K562 (cell line): Measurements from ENCODE around the gene LTBR. TPM values are rescaled to one million over a fixed set of nuclear protein-coding genes. Genes with fewer than 3 reads are reported as not detected.
A peak's percentile ranks its signal among the peaks of the same experiment; 100 is the strongest.

ENCODE experiments used
- ATF6 ChIP-seq: sonication (generic); formaldehyde crosslinking; IDR thresholded peaks from 2 replicates; pipeline ENCODE4 v1.4.0; 2020; ENCODE audit warnings: mild to moderate bottlenecking, missing genetic modification reagents
- BMI1 ChIP-seq: fragments of 150-350 bp; IDR thresholded peaks from 2 replicates; pipeline ENCODE4 v1.6.1; 2014; ENCODE audit warnings: low read length
- CBFA2T2 ChIP-seq: fragments of 450-650 bp; conservative IDR thresholded peaks from 2 replicates; pipeline ENCODE4 v1.6.1; 2017; ENCODE audit warnings: mild to moderate bottlenecking
- E2F6 ChIP-seq, 2 experiments: IDR thresholded peaks; 2 replicates each; pipeline ENCODE4 v1.6.1; 2011; ENCODE audit warnings: borderline replicate concordance in 1 of 2, control low read depth in 1 of 2, low read depth in 1 of 2, low read length in 1 of 2, mild to moderate bottlenecking in 1 of 2, mixed read lengths in 1 of 2, moderate library complexity in 1 of 2; ENCODE audit not compliant: insufficient read depth in 1 of 2, insufficient read length in 1 of 2, poor library complexity in 1 of 2, severe bottlenecking in 1 of 2; ENCODE audit errors: extremely low read depth in 1 of 2
- KLF6 ChIP-seq: fragments of 250-450 bp; sonication (Bioruptor Pico); IDR thresholded peaks from 2 replicates; pipeline ENCODE4 v1.4.0; 2020; ENCODE audit warnings: mild to moderate bottlenecking, moderate library complexity, borderline replicate concordance
- MLLT1 ChIP-seq, 2 experiments: fragments of 450-650 bp; IDR thresholded peaks; 2 replicates each; pipeline ENCODE4 v1.6.1; 2016
- NFRKB ChIP-seq: fragments of 450-650 bp; IDR thresholded peaks from 2 replicates; pipeline ENCODE4 v1.6.1; 2016; ENCODE audit warnings: low read depth
- RBBP5 ChIP-seq: fragments of 200-600 bp; sonication (generic); IDR thresholded peaks from 2 replicates; pipeline ENCODE4 v1.6.1; 2012; ENCODE audit warnings: borderline replicate concordance, mild to moderate bottlenecking, low read length, control low read depth, inconsistent platforms; ENCODE audit not compliant: insufficient read depth, poor library complexity, severe bottlenecking
- TEAD1 ChIP-seq, 2 experiments: fragments of 450-650 bp in 1 of 2; sonication (generic) in 1 of 2; formaldehyde crosslinking; IDR thresholded peaks; 2 replicates each; pipeline versions ENCODE4 v1.4.0 to v1.8.0; 2020 to 2022; ENCODE audit warnings: mild to moderate bottlenecking in 2 of 2, missing genetic modification reagents in 1 of 2
- USF1 ChIP-seq: sonication (generic); formaldehyde crosslinking; IDR thresholded peaks from 2 replicates; pipeline ENCODE4 v1.9.0; 2022; ENCODE audit warnings: mild to moderate bottlenecking, missing genetic modification reagents
- USF2 ChIP-seq: sonication (generic); formaldehyde crosslinking; IDR thresholded peaks from 2 replicates; pipeline ENCODE4 v1.5.0; 2020; ENCODE audit warnings: missing genetic modification reagents
- ZNF583 ChIP-seq: fragments of 250-450 bp; sonication (Bioruptor Pico); IDR thresholded peaks from 2 replicates; pipeline ENCODE4 v1.4.0; 2020
- ZNF592 ChIP-seq: fragments of 450-650 bp; IDR thresholded peaks from 2 replicates; pipeline ENCODE4 v1.6.1; 2017; ENCODE audit warnings: antibody characterized with exemption, mild to moderate bottlenecking
- ZNF695 ChIP-seq: fragments of 450-650 bp; formaldehyde crosslinking; IDR thresholded peaks from 2 replicates; pipeline ENCODE4 v1.4.0; 2020; ENCODE audit warnings: mild to moderate bottlenecking, moderate library complexity
- polyA plus RNA-seq, 8 experiments: library from polyadenylated mRNA; depleted of rRNA in 4 of 8; stranded (reverse) in 5 of 8; unstranded in 3 of 8; fragments of >200 nt; fragmentation: Nextera tagmentation in 2 of 8; fragmentation: Illumina TruSeq in 1 of 8; extraction: Ambion mirVana in 2 of 8; extraction: Trizol in 1 of 8; gene quantifications; 2 replicates each; pipeline versions ENCODE4 v1.2.1 to v1.2.3, GENCODE V29; 2011 to 2014; ENCODE audit warnings: inconsistent platforms in 1 of 8, missing spikeins in 1 of 8
- total RNA-seq, 7 experiments: library from RNA; depleted of rRNA in 6 of 7; stranded (reverse); fragments of >200 nt in 6 of 7; fragmentation: Illumina TruSeq in 2 of 7; extraction: Trizol in 2 of 7; gene quantifications; 2 replicates each; pipeline versions ENCODE4 v1.2.1 to v1.2.3, GENCODE V29; 2011 to 2021; ENCODE audit warnings: low replicate concordance in 1 of 7

LTBR gene
- total and polyA plus RNA-seq, 9 of the 15 experiments (the other 6 are each of a cell fraction or from before 2014, with no cell fraction given), result 0.96 to 69.0 (median 35.3) TPM

- TF ChIP-seq ZNF583 (CRISPR knock-in tag), result 0 out of 2 replicates have a peak, but pooled peaks have one; percentile 34
- peak; percentile 24; the same call in 1 of the 2 replicates for TF ChIP-seq ZNF592
- TF ChIP-seq E2F6 (IDR thresholded peaks at IDR 0.05; ENCODE audit: borderline replicate concordance in 1 of 2, extremely low read depth in 1 of 2, insufficient read depth in 1 of 2, insufficient read length in 1 of 2, low read depth in 1 of 2, low read length in 1 of 2, poor library complexity in 1 of 2, severe bottlenecking in 1 of 2), result peak in 1 of 2 experiments; percentile 19
- TF ChIP-seq RBBP5, result peak; percentile 4
- TF ChIP-seq NFRKB, result peak; percentile 11; the same call in 1 of the 2 replicates
- TF ChIP-seq ZNF695 (CRISPR knock-in tag), result no peak
- TF ChIP-seq USF2 (CRISPR knock-in tag), result peak; percentile 61
- no peak for TF ChIP-seq KLF6 (CRISPR knock-in tag)
- no peak for TF ChIP-seq BMI1
- no peak for TF ChIP-seq CBFA2T2
- 0 out of 2 replicates have a peak, but pooled peaks have one; percentile 15 for TF ChIP-seq ATF6
- 0 out of 4 replicates have a peak, but pooled peaks of 1 of the 2 experiments have one; percentile 27 for TF ChIP-seq TEAD1 (CRISPR knock-in tag; IDR thresholded peaks at IDR 0.05)
- TF ChIP-seq MLLT1 (IDR thresholded peaks at IDR 0.05), result no peak
- TF ChIP-seq USF1 (CRISPR knock-in tag), result peak; percentile 68
Observed at GRCh38 chr12:6384499-6385436, 806 bp downstream of the LTBR start (continued).
